Choroid plexus epithelial cell (primary cell): Measurements from ENCODE around the gene TESPA1.

Source experiments
- DNase-seq: peaks from one replicate; pipeline ENCODE4 v3.0.0-alpha.2; 2010; ENCODE audit warnings: low read depth
- H3K4me3 ChIP-seq: 2 replicates; pipeline ENCODE4 v1.5.1; 2011; ENCODE audit warnings: low read depth, mild to moderate bottlenecking, control low read depth, low read length, moderate library complexity
- CTCF ChIP-seq: conservative IDR thresholded peaks from 2 replicates; pipeline ENCODE4 v1.5.1; 2011; ENCODE audit warnings: low read depth, mild to moderate bottlenecking, control low read depth, inconsistent platforms, low read length, moderate library complexity

Gene TESPA1

GRCh38 chr12:54983536-54984101, 943 bp downstream of the TESPA1 start:
- no peak for DNase-seq
- no peak overlapping the region for H3K4me3 ChIP-seq
- no peak for TF ChIP-seq CTCF

- DNase-seq: no peak
- H3K4me3 ChIP-seq: no peak overlapping the region
- TF ChIP-seq CTCF: no peak
Observed at GRCh38 chr12:54981796-54982195, 2.8 kb downstream of the TESPA1 start.

GRCh38 chr12:54980341-54980740, 4.2 kb downstream of the TESPA1 start:
- no peak for TF ChIP-seq CTCF
- H3K4me3 ChIP-seq: no peak overlapping the region
- no peak for DNase-seq

GRCh38 chr12:54977857-54978256, 6.7 kb downstream of the TESPA1 start:
- DNase-seq: no peak
- no peak for TF ChIP-seq CTCF
- H3K4me3 ChIP-seq: no peak overlapping the region

- no peak overlapping the region for H3K4me3 ChIP-seq
- peak; percentile 63 for DNase-seq
- no peak for TF ChIP-seq CTCF
Observed at GRCh38 chr12:54977155-54977554, 7.4 kb downstream of the TESPA1 start.

GRCh38 chr12:54975875-54976274, 8.7 kb downstream of the TESPA1 start:
- DNase-seq: no peak
- H3K4me3 ChIP-seq: no peak overlapping the region
- no peak for TF ChIP-seq CTCF

- no peak for DNase-seq
- TF ChIP-seq CTCF: no peak
- no peak overlapping the region for H3K4me3 ChIP-seq
Observed at GRCh38 chr12:54975272-54975671, 9.3 kb downstream of the TESPA1 start.
